ENCODE results near the gene SIAH3. TPM values are rescaled to one million over a fixed set of nuclear protein-coding genes. Genes with fewer than 3 reads are reported as not detected.

SIAH3 gene
- total and polyA plus RNA-seq, 2 experiments from 2014 or later: 0.13 to 0.17 TPM

- Histone ChIP-seq H3K27me3 (ENCODE audit: insufficient read depth) (peaks cover 13% of the 10 kb centered on the region), H3K36me3 (ENCODE audit: insufficient read depth) (no peaks in the 10 kb centered on the region), H3K4me3 (no peak overlapping the region), H3K9me2 (ENCODE audit: insufficient read depth) (peaks cover 4% of the 10 kb centered on the region; the same call in 1 of the 2 replicates), H4K20me1 (replicated peaks; ENCODE audit: insufficient read depth) (no peaks in the 10 kb centered on the region), H3K4me1 (ENCODE audit: insufficient read depth) (peaks cover 14% of the 10 kb centered on the region), H2AFZ (no peak overlapping the region), H3F3A (replicated peaks; ENCODE audit: low read depth) (no peaks in the 10 kb centered on the region), H3K79me2 (replicated peaks; ENCODE audit: insufficient read depth) (no peaks in the 10 kb centered on the region), H3K27ac (ENCODE audit: low read depth) (no peak overlapping the region), H3K4me2 (no peak overlapping the region)
- no peak for TF ChIP-seq JUNB (IDR thresholded peaks at IDR 0.05; ENCODE audit: unreplicated experiment)
- Mint-ChIP-seq H3K4me3 (no peak overlapping the region), H3K27ac (no peak overlapping the region), H3K4me1 (peaks cover 19% of the 10 kb centered on the region), H3K27me3 (ENCODE audit: insufficient read depth, low read depth, poor library complexity) (peaks cover 11% of the 10 kb centered on the region), H3K9me3 (no peaks in the 10 kb centered on the region; the same call in 2 of the 3 replicates), H3K36me3 (ENCODE audit: low read depth) (no peaks in the 10 kb centered on the region)
- DNase-seq (ENCODE audit: low spot score): no peak
- ATAC-seq: no peak
Measured at GRCh38 chr13:45880242-45880641, 28.7 kb upstream of the SIAH3 start.

GRCh38 chr13:45879666-45880065 is 28.1 kb upstream of the SIAH3 start:
- Histone ChIP-seq H4K20me1 (replicated peaks; ENCODE audit: insufficient read depth) (no peaks in the 10 kb centered on the region), H3F3A (replicated peaks; ENCODE audit: low read depth) (no peaks in the 10 kb centered on the region), H3K27me3 (ENCODE audit: insufficient read depth) (peaks cover 18% of the 10 kb centered on the region), H3K27ac (ENCODE audit: low read depth) (no peak overlapping the region), H3K79me2 (replicated peaks; ENCODE audit: insufficient read depth) (no peaks in the 10 kb centered on the region), H3K4me1 (ENCODE audit: insufficient read depth) (peaks cover 14% of the 10 kb centered on the region), H3K4me3 (no peak overlapping the region), H3K36me3 (ENCODE audit: insufficient read depth) (no peaks in the 10 kb centered on the region), H3K4me2 (no peak overlapping the region), H2AFZ (no peak overlapping the region), H3K9me2 (ENCODE audit: insufficient read depth) (peaks cover 4% of the 10 kb centered on the region; the same call in 1 of the 2 replicates)
- Mint-ChIP-seq H3K27ac (no peak overlapping the region), H3K4me3 (no peak overlapping the region), H3K36me3 (ENCODE audit: low read depth) (no peaks in the 10 kb centered on the region), H3K9me3 (no peaks in the 10 kb centered on the region; the same call in 2 of the 3 replicates), H3K4me1 (peaks cover 19% of the 10 kb centered on the region), H3K27me3 (ENCODE audit: insufficient read depth, low read depth, poor library complexity) (peaks cover 15% of the 10 kb centered on the region)
- TF ChIP-seq CTCF (conservative IDR thresholded peaks at IDR 0.05; ENCODE audit: low read depth in 2 of 2): peak; percentile 53 to 68
- TF ChIP-seq NANOG (IDR thresholded peaks at IDR 0.05; ENCODE audit: borderline replicate concordance): no peak
- ATAC-seq (peak; percentile 92), DNase-seq (ENCODE audit: low spot score) (peak; percentile 70)

GRCh38 chr13:45878966-45879365 is 27.4 kb upstream of the SIAH3 start:
- DNase-seq (ENCODE audit: low spot score): no peak
- H3K4me2 ChIP-seq: no peak overlapping the region
- TF ChIP-seq ZNF114 (CRISPR knock-in tag; IDR thresholded peaks at IDR 0.05) (no peak), STAT1 (IDR thresholded peaks at IDR 0.05; ENCODE audit: unreplicated experiment) (no peak), NANOG (IDR thresholded peaks at IDR 0.05; ENCODE audit: borderline replicate concordance) (no peak), EZH2phosphoT487 (IDR thresholded peaks at IDR 0.05; ENCODE audit: unreplicated experiment) (no peak), EZH2 (IDR thresholded peaks at IDR 0.05; ENCODE audit: low read depth, unreplicated experiment) (no peak), REST (IDR thresholded peaks at IDR 0.05; ENCODE audit: unreplicated experiment) (no peak), POLR2AphosphoS5 (IDR thresholded peaks at IDR 0.05; ENCODE audit: low read depth) (no peak), ETS1 (IDR thresholded peaks at IDR 0.05) (no peak)
- peaks cover 17% of the 10 kb centered on the region for H3K4me1 Mint-ChIP-seq
- no peaks in the 10 kb centered on the region for H4K20me1 ChIP-seq (replicated peaks; ENCODE audit: insufficient read depth)
- no peak overlapping the region for H3K4me3 ChIP-seq
- peaks cover 8% of the 10 kb centered on the region for H3K4me1 ChIP-seq (ENCODE audit: insufficient read depth)
- no peak overlapping the region for H3K27ac Mint-ChIP-seq
- H3K79me2 ChIP-seq (replicated peaks; ENCODE audit: insufficient read depth): no peaks in the 10 kb centered on the region
- peaks cover 18% of the 10 kb centered on the region for H3K27me3 Mint-ChIP-seq (ENCODE audit: insufficient read depth, low read depth, poor library complexity)
- H3K36me3 Mint-ChIP-seq (ENCODE audit: low read depth): no peaks in the 10 kb centered on the region
- H3K27ac ChIP-seq (ENCODE audit: low read depth): no peak overlapping the region
- no peaks in the 10 kb centered on the region for H3K36me3 ChIP-seq (ENCODE audit: insufficient read depth)
- no peak for ATAC-seq
- H3F3A ChIP-seq (replicated peaks; ENCODE audit: low read depth): no peaks in the 10 kb centered on the region
- H3K9me3 Mint-ChIP-seq: no peaks in the 10 kb centered on the region; the same call in 2 of the 3 replicates
- H3K27me3 ChIP-seq (ENCODE audit: insufficient read depth): peaks cover 19% of the 10 kb centered on the region
- H2AFZ ChIP-seq: no peak overlapping the region
- H3K9me2 ChIP-seq (ENCODE audit: insufficient read depth): no peaks in the 10 kb centered on the region; the same call in 1 of the 2 replicates
- H3K4me3 Mint-ChIP-seq: no peak overlapping the region

Data from GM23338 (cell line).